Thoracic aorta (tissue), 2 donors: ENCODE data around the gene FRMD3. TPM values are rescaled to one million over a fixed set of nuclear protein-coding genes. Genes with fewer than 3 reads are reported as not detected.

Experiments
- ATAC-seq: fragments of 150-250 bp; one replicate; pipeline ENCODE4 v1.8.0; 2017; ENCODE audit warnings: low read depth; ENCODE audit not compliant: insufficient number of reproducible peaks, low FRiP score
- DNase-seq: peaks from one replicate; pipeline ENCODE4 v3.0.0-alpha.2; 2020; ENCODE audit warnings: low spot score
- H3K27ac ChIP-seq, 2 donors: fragments of 200-600 bp; sonication (generic); 1 replicate in 1 of 2; 2 replicates in 1 of 2; pipeline ENCODE4 v1.5.1; 2016; ENCODE audit warnings: mild to moderate bottlenecking in 2 of 2, moderate library complexity in 2 of 2
- H3K27me3 ChIP-seq: fragments of 200-600 bp; sonication (generic); replicated peaks from 2 replicates; pipeline ENCODE4 v1.6.0; 2016; ENCODE audit warnings: mild to moderate bottlenecking; ENCODE audit not compliant: insufficient read depth
- H3K36me3 ChIP-seq: fragments of 200-600 bp; sonication (generic); one replicate; pipeline ENCODE4 v1.5.1; 2016
- H3K4me1 ChIP-seq, 2 donors: fragments of 200-600 bp; sonication (generic); 1 replicate in 1 of 2; 2 replicates in 1 of 2; pipeline versions ENCODE4 v1.5.1 to v1.6.0; 2016; ENCODE audit warnings: low read depth in 2 of 2, mild to moderate bottlenecking in 1 of 2; ENCODE audit not compliant: control insufficient read depth in 1 of 2
- H3K4me3 ChIP-seq: fragments of 200-600 bp; sonication (generic); 2 replicates; pipeline ENCODE4 v1.5.1; 2016; ENCODE audit warnings: mild to moderate bottlenecking
- H3K9me3 ChIP-seq: fragments of 200-600 bp; sonication (generic); 2 replicates; pipeline ENCODE4 v1.5.1; 2016
- CTCF ChIP-seq: fragments of 200-600 bp; sonication (generic); IDR thresholded peaks from one replicate; pipeline ENCODE4 v1.5.1; 2019; ENCODE audit warnings: antibody characterized with exemption
- total RNA-seq, 2 donors: library from RNA; depleted of rRNA; stranded (reverse); fragments of >200 nt; gene quantifications; one replicate each; pipeline versions ENCODE4 v1.1.0 to v1.2.3, GENCODE V29; 2016

FRMD3 gene
- 1 to 10 TPM; 5.2 to 6.2 TPM for total RNA-seq

GRCh38 chr9:83538172-83538889, at the start of gene FRMD3:
TSS of gene FRMD3 (minus strand) at chr9:83538401. CDS start at chr9:83538231, 170 bp downstream.
- ATAC-seq (peak; percentile 41), DNase-seq (no peak)

GRCh38 chr9:83584995-83585394, 46.8 kb upstream of the FRMD3 start:
- no peak for DNase-seq
- Histone ChIP-seq H3K36me3 (no peaks in the 10 kb centered on the region), H3K9me3 (no peaks in the 10 kb centered on the region), H3K4me1 (peaks cover 12 to 23% of the 10 kb centered on the region in 2 donors), H3K27me3 (no peaks in the 10 kb centered on the region), H3K4me3 (no peak overlapping the region), H3K27ac (no peak overlapping the region)
- TF ChIP-seq CTCF = no peak
- ATAC-seq = no peak

More at GRCh38 chr9:83538172-83538889, at the start of gene FRMD3:
- TF ChIP-seq CTCF = peak; percentile 84
- peak within 1 kb of the TSS in 1 of 2 donors; percentile 19 for H3K27ac ChIP-seq
- H3K36me3 ChIP-seq = no peaks in the 10 kb centered on the region
- H3K27me3 ChIP-seq = no peaks in the 10 kb centered on the region
- H3K9me3 ChIP-seq = no peaks in the 10 kb centered on the region
- peak within 1 kb of the TSS; percentile 81 for H3K4me3 ChIP-seq
- peaks cover 0 to 19% of the 10 kb centered on the region in 2 donors for H3K4me1 ChIP-seq

- no peaks in the 10 kb centered on the region for H3K27me3 ChIP-seq
- ATAC-seq (no peak), DNase-seq (peak; percentile 27)
- no peaks in the 10 kb centered on the region for H3K9me3 ChIP-seq
- H3K36me3 ChIP-seq = no peaks in the 10 kb centered on the region
- H3K4me3 ChIP-seq = no peak overlapping the region
- H3K27ac ChIP-seq = peak overlapping the region in 1 of 2 donors; percentile 11
- TF ChIP-seq CTCF = peak; percentile 72
- H3K4me1 ChIP-seq = peaks cover 12 to 23% of the 10 kb centered on the region in 2 donors
Measured at GRCh38 chr9:83583151-83584014, 45.2 kb upstream of the FRMD3 start.

- peaks cover 12 to 23% of the 10 kb centered on the region in 2 donors for H3K4me1 ChIP-seq
- H3K36me3 ChIP-seq = no peaks in the 10 kb centered on the region
- no peak overlapping the region for H3K4me3 ChIP-seq
- no peaks in the 10 kb centered on the region for H3K9me3 ChIP-seq
- no peak for DNase-seq
- ATAC-seq = no peak
- no peak for TF ChIP-seq CTCF
- no peaks in the 10 kb centered on the region for H3K27me3 ChIP-seq
- no peak overlapping the region for H3K27ac ChIP-seq
Measured at GRCh38 chr9:83582029-83582428, 43.8 kb upstream of the FRMD3 start.

GRCh38 chr9:83574482-83574881, 36.3 kb upstream of the FRMD3 start:
- Histone ChIP-seq H3K36me3 (no peaks in the 10 kb centered on the region), H3K9me3 (no peaks in the 10 kb centered on the region), H3K4me3 (no peak overlapping the region), H3K27ac (no peak overlapping the region), H3K27me3 (no peaks in the 10 kb centered on the region), H3K4me1 (peaks cover 7% of the 10 kb centered on the region in 2 donors)
- no peak for ATAC-seq
- no peak for TF ChIP-seq CTCF
- DNase-seq = no peak
